Fibroblast of peridontal ligament (primary cell): ENCODE data around the gene FRMPD4.

Experiments
- DNase-seq: peaks from one replicate; pipeline ENCODE4 v3.0.0-alpha.2; 2010; ENCODE audit errors: extremely low read depth

The FRMPD4 gene

GRCh38 chrX:12210971-12211370 lies 72.7 kb downstream of the FRMPD4 start:
- DNase-seq, result peak; percentile 26

GRCh38 chrX:12223650-12224049 lies 85.4 kb downstream of the FRMPD4 start:
- no peak for DNase-seq

DNA sequence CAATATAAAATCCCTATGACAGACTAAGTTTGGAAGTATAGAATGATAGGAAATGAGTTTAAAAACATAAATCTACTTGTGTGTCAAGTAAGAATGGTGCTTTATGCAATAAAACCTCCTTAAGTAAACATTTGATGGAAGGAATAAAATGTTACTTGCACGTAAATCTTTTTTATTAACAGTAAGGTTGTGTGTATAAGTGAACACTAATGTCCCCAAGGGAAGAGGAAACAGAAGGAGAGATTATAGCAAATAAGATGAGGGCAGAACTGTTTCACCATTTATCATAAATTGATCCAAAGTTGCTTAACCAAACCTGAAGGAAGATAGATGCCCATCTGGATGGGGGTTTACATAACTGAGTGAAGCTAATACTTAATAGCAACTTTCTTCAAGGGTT lies 86.8 kb downstream of the FRMPD4 start:
- no peak for DNase-seq

DNA sequence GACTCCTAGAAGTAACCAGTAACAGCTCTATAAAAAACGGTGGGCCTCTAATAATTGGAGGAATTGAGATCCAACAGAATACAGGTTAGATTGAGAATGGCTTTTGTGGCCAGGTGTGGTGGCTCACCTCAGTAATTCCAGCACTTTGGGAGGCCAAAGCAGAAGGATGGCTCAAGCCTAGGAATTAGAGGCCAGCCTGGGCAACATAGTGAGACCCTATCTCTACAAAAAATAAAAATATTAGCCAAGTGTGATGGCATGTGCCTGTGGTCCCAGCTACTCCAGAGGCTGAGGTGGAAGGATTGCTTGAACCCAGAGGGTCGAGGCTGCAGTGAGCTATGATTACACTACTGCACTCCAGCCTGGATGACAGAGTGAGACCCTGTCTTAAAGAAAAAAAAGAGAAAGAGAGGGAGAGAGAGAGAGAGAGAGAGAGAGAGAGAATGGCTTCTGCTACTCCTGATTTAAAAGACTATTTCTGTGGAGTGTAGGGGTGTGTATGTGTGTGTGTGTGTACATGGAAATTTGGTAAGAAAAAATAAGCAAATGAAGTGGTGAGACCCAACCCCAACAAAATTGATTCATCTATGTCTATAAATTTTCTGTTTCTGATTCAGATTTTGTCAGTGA lies 89.3 kb downstream of the FRMPD4 start:
- no peak for DNase-seq

DNA sequence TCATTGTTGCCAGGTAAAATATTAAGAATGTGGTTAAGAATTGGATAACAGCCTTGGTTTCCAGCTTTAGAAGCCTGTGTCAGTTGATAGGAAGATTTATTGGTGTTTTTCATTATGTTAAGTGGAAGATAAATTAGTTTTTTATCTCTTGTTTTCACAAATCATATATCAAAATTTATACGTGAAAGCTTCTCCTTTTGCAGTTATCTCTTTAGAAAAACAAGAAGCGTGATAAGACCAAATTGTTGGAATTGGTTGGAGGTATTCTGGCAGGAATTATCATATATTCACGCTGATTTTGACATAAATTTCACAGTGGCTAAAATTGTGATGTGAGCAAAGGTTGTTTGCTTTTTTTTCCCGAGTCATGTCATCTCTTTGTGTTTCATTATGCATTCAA lies 90.6 kb downstream of the FRMPD4 start:
- DNase-seq, result no peak

DNA sequence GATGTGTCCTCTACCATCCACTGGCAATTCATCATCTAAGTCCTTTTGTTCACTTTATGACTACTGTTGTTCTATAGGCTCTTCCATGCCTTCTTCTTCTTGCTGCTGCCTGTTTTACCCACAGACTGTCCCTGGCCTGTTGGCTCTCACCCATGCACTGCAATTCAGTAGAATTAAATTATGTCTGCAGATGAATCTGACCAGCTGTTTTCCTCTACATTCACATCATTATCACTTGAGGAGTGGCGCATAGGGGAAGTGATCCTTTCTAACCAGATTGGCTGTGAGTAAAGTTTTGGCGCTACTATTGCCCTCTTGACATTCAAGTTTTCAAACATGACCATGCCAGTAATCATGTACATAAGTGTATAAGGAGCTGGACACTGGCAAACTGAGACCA lies 91.7 kb downstream of the FRMPD4 start:
- no peak for DNase-seq

DNA sequence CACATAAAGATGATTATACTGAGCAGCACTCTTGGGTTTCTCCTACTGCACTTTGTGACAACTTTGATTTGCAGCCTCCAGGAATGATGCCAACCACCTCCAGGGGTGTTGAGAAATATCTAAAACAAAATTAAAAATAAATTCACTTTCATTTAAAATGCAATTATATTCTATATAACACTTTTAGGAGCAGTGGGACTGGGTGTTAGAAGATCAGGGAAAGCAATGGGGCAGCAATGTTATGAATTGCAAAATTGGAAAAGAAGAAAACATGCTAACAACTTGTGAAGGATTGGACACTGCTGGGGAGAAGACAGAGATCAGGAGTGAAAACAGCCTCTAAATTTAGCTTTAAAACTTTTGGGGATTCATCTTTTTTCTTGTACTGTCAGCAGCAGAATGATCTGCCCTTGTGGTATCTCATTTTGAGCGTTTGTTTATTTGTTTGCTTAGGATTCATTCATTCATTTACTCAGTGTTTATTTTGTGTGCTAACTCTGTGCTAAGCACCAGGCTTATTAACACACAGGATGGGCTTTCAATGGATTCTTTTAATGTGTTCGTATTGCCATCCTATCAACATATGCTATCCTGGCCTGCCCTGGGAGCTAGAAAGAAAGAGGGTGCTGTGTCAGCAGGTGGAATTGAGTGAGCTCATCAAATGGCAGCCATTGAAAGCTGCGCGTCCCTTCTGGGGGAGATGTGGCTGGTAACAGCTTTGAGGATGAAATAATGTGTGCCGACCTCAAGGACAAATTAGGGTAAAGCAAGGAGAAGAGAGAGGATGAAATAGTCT lies 96.5 kb downstream of the FRMPD4 start:
- DNase-seq, result no peak

DNA sequence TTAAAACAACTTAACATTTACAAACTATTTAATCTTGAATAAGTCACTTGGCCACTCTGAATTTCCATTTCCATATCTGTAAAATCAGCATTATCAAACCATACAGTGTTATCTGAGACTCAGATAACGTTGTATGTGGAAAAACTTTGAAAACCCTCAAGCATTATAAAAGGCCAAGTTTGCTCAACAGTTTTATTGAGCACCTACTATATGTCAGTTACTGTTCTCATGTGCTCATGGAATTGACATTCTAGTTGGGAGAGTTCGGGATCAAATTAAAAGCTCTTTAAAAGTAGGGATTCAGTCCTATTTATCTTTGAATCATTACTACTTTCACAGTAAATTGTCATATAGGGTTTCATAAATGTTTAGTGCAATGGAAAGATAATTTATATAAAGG lies 97.9 kb downstream of the FRMPD4 start:
- DNase-seq, result no peak

- no peak for DNase-seq
Observed at GRCh38 chrX:12237131-12237530, 98.9 kb downstream of the FRMPD4 start.

GRCh38 chrX:12237771-12238170 lies 99.5 kb downstream of the FRMPD4 start:
- DNase-seq, result no peak

- DNase-seq, result peak; percentile 13
Observed at GRCh38 chrX:12239356-12240082, 101.2 kb downstream of the FRMPD4 start.

- no peak for DNase-seq
Observed at GRCh38 chrX:12240491-12240890, 102.2 kb downstream of the FRMPD4 start.

GRCh38 chrX:12241026-12241425 lies 102.8 kb downstream of the FRMPD4 start:
- no peak for DNase-seq

GRCh38 chrX:12245650-12246645 lies 107.7 kb downstream of the FRMPD4 start:
- DNase-seq, result peak; percentile 95

- DNase-seq, result peak; percentile 22
Observed at GRCh38 chrX:12249997-12250396, 111.7 kb downstream of the FRMPD4 start.

GRCh38 chrX:12263211-12263610 lies 124.9 kb downstream of the FRMPD4 start:
- no peak for DNase-seq

DNA sequence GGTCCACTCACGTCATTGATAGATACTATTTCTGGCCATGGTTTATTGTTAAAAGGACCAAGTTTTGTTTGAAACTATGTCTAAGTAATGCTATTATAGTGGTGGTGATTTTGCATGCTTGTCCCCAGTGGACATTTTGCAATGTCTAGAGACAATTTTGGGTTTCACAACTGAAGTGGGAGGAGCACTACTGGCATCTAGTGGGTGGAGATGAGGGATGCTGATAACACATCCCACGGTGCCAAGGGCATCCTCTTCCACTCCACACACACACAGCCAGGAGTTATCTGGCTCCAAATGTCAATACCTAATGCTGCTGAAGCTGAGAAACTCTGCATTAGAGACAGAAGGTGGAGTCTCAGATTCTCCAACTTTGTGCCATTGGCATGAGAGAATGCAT lies 131.2 kb downstream of the FRMPD4 start:
- DNase-seq, result peak; percentile 42

DNA sequence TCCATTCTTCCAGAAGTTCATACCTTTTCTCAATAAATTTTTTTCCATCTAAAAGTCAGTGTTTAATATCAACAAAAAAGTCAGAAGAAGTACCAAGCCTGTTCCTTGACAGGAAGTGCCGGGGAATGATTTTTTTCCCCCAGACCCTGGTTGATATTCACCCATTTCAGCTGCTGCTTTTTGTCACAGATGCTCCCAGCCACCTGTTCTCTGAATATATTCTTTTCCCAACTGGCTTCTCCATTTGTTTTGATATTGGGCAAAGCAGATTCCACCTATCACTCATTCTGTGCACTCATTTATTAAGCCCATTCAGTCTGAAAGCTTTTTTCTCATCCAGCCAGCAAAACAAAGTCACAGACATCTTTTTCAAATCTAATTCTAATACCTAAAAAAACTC lies 139.9 kb downstream of the FRMPD4 start:
- DNase-seq, result no peak

GRCh38 chrX:12282991-12283390 lies 144.7 kb downstream of the FRMPD4 start:
- DNase-seq, result no peak

DNA sequence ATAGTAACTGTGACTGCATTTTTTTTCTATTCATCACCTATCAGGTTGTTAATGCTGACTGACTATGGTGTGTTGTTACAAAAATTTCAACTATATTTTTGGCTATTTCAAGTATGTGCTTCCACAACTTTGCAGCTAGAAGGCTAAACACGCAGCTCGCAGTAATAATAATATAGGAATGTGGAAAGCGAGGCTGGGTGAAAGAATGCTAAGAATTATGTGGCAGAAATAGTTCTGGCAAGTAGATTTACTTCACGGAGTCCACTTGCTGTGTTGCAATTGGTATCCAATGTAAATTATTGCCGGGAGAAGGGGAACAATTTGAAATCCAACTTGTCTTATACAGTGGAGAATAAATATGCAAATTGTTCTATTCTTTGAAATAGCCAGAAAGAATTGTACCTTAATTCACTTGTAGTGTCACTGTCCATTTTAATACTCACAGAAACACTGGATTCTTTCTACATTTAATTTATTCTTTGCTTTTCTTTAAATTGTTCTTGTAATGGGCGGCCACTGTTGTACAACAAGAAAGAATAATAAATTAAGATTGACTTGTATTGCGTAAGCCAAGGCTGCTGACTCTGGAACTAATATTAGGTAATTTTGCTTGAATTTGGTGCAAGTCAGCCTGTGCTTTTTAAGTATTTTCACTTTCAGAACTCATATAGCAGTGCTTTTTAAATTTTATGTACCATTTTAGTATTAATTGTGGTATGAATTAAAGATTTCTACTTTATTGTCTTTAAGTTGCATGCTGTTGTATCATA lies 154.9 kb downstream of the FRMPD4 start:
- peak; percentile 39 for DNase-seq

GRCh38 chrX:12297353-12297752 lies 159.1 kb downstream of the FRMPD4 start:
- DNase-seq, result no peak
